Ishikawa (cell line): Measurements from ENCODE around the gene ACTN4.

Experiments
- CEBPB ChIP-seq: IDR thresholded peaks from 2 replicates; pipeline ENCODE4 v1.6.1; 2012
- CREB1 ChIP-seq: IDR thresholded peaks from 2 replicates; pipeline ENCODE4 v1.6.1; 2012; ENCODE audit warnings: low read depth
- EGR1 ChIP-seq: IDR thresholded peaks from 2 replicates; pipeline ENCODE4 v1.6.1; 2012
- EP300 ChIP-seq: IDR thresholded peaks from 2 replicates; pipeline ENCODE4 v1.6.1; 2012; ENCODE audit warnings: borderline replicate concordance
- FOXM1 ChIP-seq: IDR thresholded peaks from 2 replicates; pipeline ENCODE4 v1.6.1; 2012; ENCODE audit warnings: low read depth, borderline replicate concordance
- MAX ChIP-seq: IDR thresholded peaks from 2 replicates; pipeline ENCODE4 v1.6.1; 2012
- NFIC ChIP-seq: IDR thresholded peaks from 2 replicates; pipeline ENCODE4 v1.6.1; 2012
- RAD21 ChIP-seq: IDR thresholded peaks from 2 replicates; pipeline ENCODE4 v1.6.1; 2012; ENCODE audit warnings: low read depth
- REST ChIP-seq: IDR thresholded peaks from 2 replicates; pipeline ENCODE4 v1.6.1; 2012; ENCODE audit warnings: low read depth, mild to moderate bottlenecking
- TAF1 ChIP-seq: IDR thresholded peaks from 2 replicates; pipeline ENCODE4 v1.6.1; 2012; ENCODE audit warnings: low read depth, mild to moderate bottlenecking
- TCF12 ChIP-seq: IDR thresholded peaks from 2 replicates; pipeline ENCODE4 v1.6.1; 2012; ENCODE audit warnings: low read depth
- TEAD4 ChIP-seq: IDR thresholded peaks from 2 replicates; pipeline ENCODE4 v1.6.1; 2012
- USF1 ChIP-seq: IDR thresholded peaks from 2 replicates; pipeline ENCODE4 v1.6.1; 2012
- YY1 ChIP-seq: IDR thresholded peaks from 2 replicates; pipeline ENCODE4 v1.6.1; 2012; ENCODE audit warnings: low read depth
- ZBTB7A ChIP-seq: IDR thresholded peaks from 2 replicates; pipeline ENCODE4 v1.6.1; 2012; ENCODE audit warnings: low read depth

The ACTN4 gene

GRCh38 chr19:38701455-38702063 lies 54.1 kb downstream of the ACTN4 start:
- TF ChIP-seq ZBTB7A = no peak
- no peak for TF ChIP-seq RAD21
- TF ChIP-seq CEBPB = no peak
- no peak for TF ChIP-seq TAF1
- no peak for TF ChIP-seq USF1
- no peak for TF ChIP-seq NFIC
- TF ChIP-seq YY1 = no peak
- TF ChIP-seq TCF12 = no peak
- no peak for TF ChIP-seq EGR1
- no peak for TF ChIP-seq CREB1
- TF ChIP-seq MAX = no peak

- TF ChIP-seq REST = no peak
- TF ChIP-seq EP300 = no peak
- no peak for TF ChIP-seq TAF1
- no peak for TF ChIP-seq CEBPB
- no peak for TF ChIP-seq ZBTB7A
- TF ChIP-seq MAX = no peak
- no peak for TF ChIP-seq TEAD4
- no peak for TF ChIP-seq CREB1
- no peak for TF ChIP-seq USF1
- no peak for TF ChIP-seq EGR1
- TF ChIP-seq FOXM1 = no peak
- TF ChIP-seq NFIC = no peak
- TF ChIP-seq RAD21 = no peak
- TF ChIP-seq TCF12 = no peak
- TF ChIP-seq YY1 = no peak
These were observed 54.8 kb downstream of the ACTN4 start for GRCh38 chr19:38702278-38702677.

- TF ChIP-seq USF1 = no peak
- TF ChIP-seq EP300 = no peak
- no peak for TF ChIP-seq FOXM1
These were observed 56.1 kb downstream of the ACTN4 start for GRCh38 chr19:38703509-38703908.

- TF ChIP-seq RAD21 (no peak), EGR1 (no peak), USF1 (no peak), TCF12 (no peak), FOXM1 (no peak), NFIC (no peak), TEAD4 (no peak), CREB1 (no peak), ZBTB7A (no peak), YY1 (no peak), CEBPB (no peak), TAF1 (no peak), REST (no peak), MAX (no peak), EP300 (no peak)
These were observed 57.1 kb downstream of the ACTN4 start for GRCh38 chr19:38704488-38705026.
